KMS-11 (cell line): Measurements from ENCODE around the gene CCL4L2.
"Not testable (repeated sequence)": the region's sequence is repeated elsewhere in the genome, so short reads cannot be mapped to it uniquely, and the experiment has no call there.

Experiments
- H2AFZ ChIP-seq: fragments of 200-600 bp; sonication (generic); 2 replicates; pipeline ENCODE4 v1.6.1; 2016; ENCODE audit warnings: antibody characterized with exemption, mixed run types, low read depth
- H3K27ac ChIP-seq: fragments of 200-600 bp; sonication (generic); 2 replicates; pipeline ENCODE4 v1.6.1; 2016; ENCODE audit warnings: mild to moderate bottlenecking, mixed run types
- H3K27me3 ChIP-seq: fragments of 200-600 bp; sonication (generic); 2 replicates; pipeline ENCODE4 v1.6.1; 2017; ENCODE audit warnings: mild to moderate bottlenecking, low read depth, mixed run types, moderate library complexity; ENCODE audit not compliant: insufficient read depth
- H3K36me3 ChIP-seq: fragments of 200-600 bp; sonication (generic); 2 replicates; pipeline ENCODE4 v1.6.1; 2017; ENCODE audit warnings: mild to moderate bottlenecking, mixed run types; ENCODE audit not compliant: insufficient read depth
- H3K4me1 ChIP-seq: fragments of 200-600 bp; sonication (generic); 2 replicates; pipeline ENCODE4 v1.6.1; 2016; ENCODE audit warnings: mild to moderate bottlenecking, low read depth, mixed run types; ENCODE audit not compliant: poor library complexity, severe bottlenecking
- H3K4me2 ChIP-seq: fragments of 200-600 bp; sonication (generic); 2 replicates; pipeline ENCODE4 v1.7.0; 2016; ENCODE audit warnings: mild to moderate bottlenecking, mixed run types
- H3K4me3 ChIP-seq: fragments of 200-600 bp; sonication (generic); IDR thresholded peaks from 2 replicates; pipeline ENCODE4 v1.6.1; 2017; ENCODE audit warnings: low read depth, low read length, mixed read lengths; ENCODE audit not compliant: insufficient read depth
- H3K79me2 ChIP-seq: fragments of 200-600 bp; sonication (generic); 2 replicates; pipeline ENCODE4 v1.6.1; 2016; ENCODE audit warnings: low read depth, mixed run types; ENCODE audit not compliant: insufficient read depth
- H3K9ac ChIP-seq: fragments of 200-600 bp; sonication (generic); 2 replicates; pipeline ENCODE4 v1.6.1; 2016; ENCODE audit warnings: mild to moderate bottlenecking, mixed run types
- H4K20me1 ChIP-seq: fragments of 200-600 bp; sonication (generic); 2 replicates; pipeline ENCODE4 v1.6.1; 2016; ENCODE audit warnings: mild to moderate bottlenecking, mixed run types; ENCODE audit not compliant: insufficient read depth
- TF ChIP-seq, protein P1 (sequence below): fragments of 200-600 bp; sonication (generic); conservative IDR thresholded peaks from 2 replicates; pipeline ENCODE4 v1.6.1; 2017; ENCODE audit warnings: low read depth, mild to moderate bottlenecking, antibody characterized with exemption, low read length, moderate library complexity, mixed read lengths

The CCL4L2 gene

DNA sequence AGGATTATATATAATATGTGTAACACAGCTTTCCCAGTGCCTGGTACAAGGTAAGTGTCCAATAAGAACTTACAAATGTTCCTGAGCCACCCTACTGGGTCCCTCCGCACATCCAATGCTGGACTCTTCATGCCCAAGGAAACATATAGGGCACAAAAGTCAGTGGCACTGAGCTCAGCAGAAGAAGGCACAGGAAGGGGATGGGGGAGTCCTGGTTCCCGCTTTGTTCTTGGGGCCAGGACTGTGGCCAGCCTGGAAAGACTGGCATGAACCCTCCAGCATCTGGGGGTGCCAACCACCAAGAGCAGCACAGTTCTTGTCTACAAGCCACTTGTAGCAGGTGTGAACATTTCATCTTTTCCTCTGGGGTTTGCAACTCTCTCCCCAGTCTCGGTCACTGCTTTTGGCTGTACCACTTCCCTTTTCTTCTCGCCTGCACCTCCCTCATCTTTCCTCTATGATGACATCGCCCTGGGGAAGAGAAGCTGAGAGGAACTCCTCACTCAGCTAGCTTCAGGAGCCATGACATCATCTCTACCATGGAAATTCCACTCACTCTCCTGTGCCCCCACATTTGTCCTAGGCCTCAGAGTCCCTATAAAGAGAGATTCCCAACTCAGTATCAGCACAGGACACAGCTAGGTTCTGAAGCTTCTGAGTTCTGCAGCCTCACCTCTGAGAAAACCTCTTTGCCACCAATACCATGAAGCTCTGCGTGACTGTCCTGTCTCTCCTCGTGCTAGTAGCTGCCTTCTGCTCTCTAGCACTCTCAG, at the start of gene CCL4L2:
TSS of gene CCL4L2 (plus strand) at position 625 of the 773 bp plus-strand sequence.
- H3K4me3 ChIP-seq = not testable (repeated sequence)

DNA sequence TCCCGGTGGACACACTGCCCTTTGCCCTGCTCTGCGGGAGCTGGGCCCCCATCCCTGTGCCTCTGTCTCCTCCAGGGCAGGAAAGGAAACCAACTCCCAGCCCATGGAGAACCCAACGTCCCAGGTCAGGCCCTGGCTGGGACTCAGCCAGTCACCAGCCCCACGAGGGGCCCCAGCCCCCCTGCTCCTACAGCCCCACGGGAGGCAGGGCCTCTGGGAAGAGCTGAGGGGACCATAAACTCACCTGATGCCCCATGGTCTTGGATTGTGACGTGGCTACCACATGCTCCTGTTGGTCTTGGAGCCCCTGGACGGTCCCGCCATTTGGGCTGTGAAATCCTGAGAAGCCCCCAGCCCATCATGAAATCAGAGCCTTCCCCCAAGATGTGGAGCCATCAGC, 42.0 kb upstream of the CCL4L2 start:
- H3K27ac ChIP-seq, H3K9ac ChIP-seq, H3K36me3 ChIP-seq, H3K4me3 ChIP-seq, H2AFZ ChIP-seq, H3K4me2 ChIP-seq, H3K27me3 ChIP-seq, H4K20me1 ChIP-seq, H3K4me1 ChIP-seq, H3K79me2 ChIP-seq: not testable (repeated sequence)

More for the DNA sequence above, at the start of gene CCL4L2:
- not testable (repeated sequence) for H3K36me3 ChIP-seq, H3K27ac ChIP-seq, H3K4me2 ChIP-seq, H3K79me2 ChIP-seq, H4K20me1 ChIP-seq, H3K4me1 ChIP-seq, H3K27me3 ChIP-seq, H3K9ac ChIP-seq, H2AFZ ChIP-seq

DNA sequence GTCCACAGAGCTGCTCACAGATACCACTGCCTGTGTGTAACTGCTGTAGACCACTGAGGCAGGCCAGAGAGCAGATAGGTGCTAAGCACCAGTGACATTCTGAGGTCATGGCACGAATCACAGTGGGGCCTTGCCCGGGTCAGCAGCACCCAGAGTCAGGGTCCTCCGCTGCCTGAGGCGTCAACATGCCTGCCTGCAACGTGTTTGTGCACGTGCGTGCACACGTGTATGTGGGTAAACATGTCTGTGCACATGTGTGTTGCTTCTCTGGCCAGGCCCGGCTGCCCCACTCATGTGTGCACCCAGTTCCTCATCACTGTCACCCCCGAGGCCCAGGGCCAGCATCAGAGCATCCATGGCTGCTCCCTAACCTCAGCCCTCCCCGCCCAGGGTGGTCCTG, 34.3 kb upstream of the CCL4L2 start, which contains the start of gene TBC1D3B:
TSS of gene TBC1D3B (minus strand) at position 101 of the 400 bp plus-strand sequence. CDS start 1,586 bp downstream, outside the sequence.
- H4K20me1 ChIP-seq = not testable (repeated sequence)

DNA sequence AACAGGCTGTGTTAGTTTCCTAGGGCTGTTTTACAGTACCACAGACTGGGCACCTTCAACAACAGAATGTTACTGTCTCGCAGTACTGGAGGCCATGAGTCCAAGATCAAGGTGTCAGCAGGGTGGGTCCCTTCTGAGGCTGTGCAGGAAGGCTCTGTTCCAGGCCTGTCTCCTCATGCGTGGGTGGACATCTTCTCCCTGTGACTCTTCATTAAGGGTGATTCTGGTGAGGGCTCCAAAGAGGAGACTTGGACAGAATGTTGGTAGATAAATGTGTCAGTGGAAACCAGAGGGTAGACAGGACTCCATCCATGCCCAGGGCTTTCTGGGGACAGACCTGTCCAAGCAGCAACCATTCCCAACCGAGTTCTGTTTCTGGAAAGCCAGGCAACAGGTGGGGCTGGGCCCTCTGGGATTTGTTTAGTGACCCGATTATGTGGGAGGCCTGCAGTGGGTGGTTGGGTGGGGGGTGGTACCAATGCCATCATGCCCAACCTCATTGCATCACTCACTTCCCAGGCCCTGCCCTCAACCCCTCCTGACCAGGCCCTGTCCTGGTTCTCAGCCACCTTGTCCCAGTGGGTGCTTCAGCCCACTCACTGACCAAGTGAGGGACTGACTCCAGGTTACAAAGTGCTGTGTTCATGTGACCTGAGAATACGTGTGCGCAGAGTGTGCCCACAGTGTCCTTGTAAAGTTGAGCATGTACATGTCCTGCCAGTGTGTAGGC, 29.3 kb upstream of the CCL4L2 start:
- H3K27me3 ChIP-seq, H2AFZ ChIP-seq, H3K27ac ChIP-seq, H3K4me2 ChIP-seq, H3K79me2 ChIP-seq, H4K20me1 ChIP-seq, H3K4me3 ChIP-seq, H3K9ac ChIP-seq, H3K36me3 ChIP-seq, H3K4me1 ChIP-seq: not testable (repeated sequence)

More for the DNA sequence above, 34.3 kb upstream of the CCL4L2 start, which contains the start of gene TBC1D3B:
- not testable (repeated sequence) for H3K4me2 ChIP-seq, H3K9ac ChIP-seq, H3K27me3 ChIP-seq, H3K79me2 ChIP-seq, H3K4me1 ChIP-seq, H3K36me3 ChIP-seq, H2AFZ ChIP-seq, H3K27ac ChIP-seq, H3K4me3 ChIP-seq

DNA sequence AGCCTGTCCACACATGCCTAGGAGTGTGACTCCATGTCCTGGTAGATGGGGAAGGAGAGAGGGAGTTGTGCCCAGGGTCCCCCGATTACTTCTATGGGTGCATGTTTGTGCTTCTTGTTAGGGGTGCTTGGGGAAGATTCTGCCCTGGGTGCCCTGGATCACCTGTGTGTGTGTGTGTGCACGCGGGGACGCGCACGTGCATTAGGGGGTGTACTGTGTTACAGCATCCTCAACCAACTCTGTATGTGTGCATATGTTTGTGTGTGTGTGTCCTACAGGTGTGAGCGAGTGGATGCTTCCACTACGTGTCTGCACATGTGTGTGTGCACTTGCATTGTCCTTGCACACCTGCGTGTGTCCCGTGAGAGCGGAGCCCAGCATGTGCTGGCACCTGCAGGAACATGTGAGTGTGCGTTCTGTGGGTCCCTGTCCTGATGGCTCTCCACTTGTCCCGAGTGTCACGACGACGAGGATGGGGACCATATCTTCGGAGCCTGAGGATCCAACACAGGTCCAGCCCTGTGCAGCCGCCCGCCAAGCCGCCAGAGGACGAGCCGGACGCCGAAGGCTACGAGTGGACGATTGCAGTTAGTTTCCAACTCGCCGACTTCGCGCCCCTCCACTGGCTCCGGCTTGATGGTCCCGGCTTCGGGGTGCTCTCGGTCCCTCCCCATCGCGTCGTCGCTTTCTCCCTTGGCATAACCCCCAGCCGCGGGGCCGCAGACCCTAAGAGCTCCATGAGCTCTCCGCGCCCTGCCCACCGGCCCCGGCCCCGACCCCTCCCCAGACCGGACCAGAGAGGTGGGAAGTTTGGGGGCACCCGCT, 28.5 kb upstream of the CCL4L2 start:
- Histone ChIP-seq H3K36me3 (no peaks in the 10 kb centered on the region), H3K27ac (no peak overlapping the region), H3K4me2 (peak overlapping the region; percentile 65; the same call in 1 of the 2 replicates), H4K20me1 (no peaks in the 10 kb centered on the region), H3K4me1 (no peaks in the 10 kb centered on the region), H2AFZ (peak overlapping the region; percentile 87), H3K27me3 (0 out of 2 replicates have a peak, but pooled peaks cover 5% of the 10 kb centered on the region), H3K4me3 (no peak overlapping the region), H3K9ac (peak overlapping the region; percentile 36; the same call in 1 of the 2 replicates), H3K79me2 (no peaks in the 10 kb centered on the region)
- TF ChIP-seq, protein P1, sequence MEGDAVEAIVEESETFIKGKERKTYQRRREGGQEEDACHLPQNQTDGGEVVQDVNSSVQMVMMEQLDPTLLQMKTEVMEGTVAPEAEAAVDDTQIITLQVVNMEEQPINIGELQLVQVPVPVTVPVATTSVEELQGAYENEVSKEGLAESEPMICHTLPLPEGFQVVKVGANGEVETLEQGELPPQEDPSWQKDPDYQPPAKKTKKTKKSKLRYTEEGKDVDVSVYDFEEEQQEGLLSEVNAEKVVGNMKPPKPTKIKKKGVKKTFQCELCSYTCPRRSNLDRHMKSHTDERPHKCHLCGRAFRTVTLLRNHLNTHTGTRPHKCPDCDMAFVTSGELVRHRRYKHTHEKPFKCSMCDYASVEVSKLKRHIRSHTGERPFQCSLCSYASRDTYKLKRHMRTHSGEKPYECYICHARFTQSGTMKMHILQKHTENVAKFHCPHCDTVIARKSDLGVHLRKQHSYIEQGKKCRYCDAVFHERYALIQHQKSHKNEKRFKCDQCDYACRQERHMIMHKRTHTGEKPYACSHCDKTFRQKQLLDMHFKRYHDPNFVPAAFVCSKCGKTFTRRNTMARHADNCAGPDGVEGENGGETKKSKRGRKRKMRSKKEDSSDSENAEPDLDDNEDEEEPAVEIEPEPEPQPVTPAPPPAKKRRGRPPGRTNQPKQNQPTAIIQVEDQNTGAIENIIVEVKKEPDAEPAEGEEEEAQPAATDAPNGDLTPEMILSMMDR = no peak
